Endothelial cell of umbilical vein (primary cell): Measurements from ENCODE around the gene FOXP1. TPM values are rescaled to one million over a fixed set of nuclear protein-coding genes. Genes with fewer than 3 reads are reported as not detected.

Source experiments
- BruUV-seq: library from RNA; stranded (reverse); fragments of 400-500 nt; replicated peaks from 2 replicates; lab custom pipeline; 2021; lab: Mats Ljungman, UMichigan
- CTCF ChIA-PET: fragments of 300-600, 350-600 bp; sonication (Branson Sonifier 250); formaldehyde crosslinking; loops from one replicate; lab custom pipeline; 2021; ENCODE audit warnings: antibody characterized with exemption, inconsistent platforms; lab: Charles Lee
- POLR2A ChIA-PET: fragments of 300-600, 350-600 bp; sonication (Branson Sonifier 250); formaldehyde crosslinking; loops from one replicate; lab custom pipeline; 2021; ENCODE audit warnings: antibody characterized with exemption, inconsistent platforms; lab: Charles Lee
- DNase-seq: peaks from one replicate; pipeline ENCODE4 v3.0.0-alpha.2; 2011; ENCODE audit warnings: low read depth, low spot score
- FAIRE-seq: peaks from 2 replicates; lab custom pipeline; 2011; peaks lifted over from hg19 to GRCh38; lab: Jason Lieb, UNC
- H2AFZ ChIP-seq: 2 replicates; pipeline ENCODE4 v1.6.0; 2012; ENCODE audit warnings: low read depth, low read length, control low read depth, inconsistent platforms
- H3K27ac ChIP-seq: 2 replicates; pipeline ENCODE4 v1.5.1; 2011; ENCODE audit warnings: low read depth, mild to moderate bottlenecking, control low read depth, low read length, moderate library complexity; ENCODE audit not compliant: insufficient read depth
- H3K27me3 ChIP-seq, 2 experiments: 2 replicates each; pipeline versions ENCODE4 v1.6.0 to v1.6.1; 2011; ENCODE audit warnings: low read length in 2 of 2, mixed read lengths in 1 of 2; ENCODE audit not compliant: control insufficient read depth in 2 of 2, insufficient read depth in 2 of 2
- H3K36me3 ChIP-seq, 2 experiments: 2 replicates in 1 of 2; 3 replicates in 1 of 2; pipeline ENCODE4 v1.5.1; 2011; ENCODE audit warnings: low read length in 2 of 2, mild to moderate bottlenecking in 1 of 2, moderate library complexity in 1 of 2; ENCODE audit not compliant: control insufficient read depth in 2 of 2, insufficient read depth in 2 of 2; ENCODE audit errors: extremely low read depth in 1 of 2
- H3K4me1 ChIP-seq: 3 replicates; pipeline ENCODE4 v1.5.1; 2011; ENCODE audit warnings: mild to moderate bottlenecking, low read length; ENCODE audit not compliant: control insufficient read depth, insufficient read depth; ENCODE audit errors: extremely low read depth
- H3K4me2 ChIP-seq: 2 replicates; pipeline ENCODE4 v1.6.1; 2011; ENCODE audit warnings: low read length, control low read depth, mixed read lengths; ENCODE audit not compliant: insufficient read depth
- H3K4me3 ChIP-seq, 3 experiments: fragments of 200-600 bp in 1 of 3; sonication (generic), shearing (Covaris generic) in 1 of 3; replicated peaks in 1 of 3; 2 replicates each; pipeline ENCODE4 v1.5.1; 2011 to 2016; ENCODE audit warnings: control low read depth in 3 of 3, low read length in 3 of 3, mild to moderate bottlenecking in 2 of 3, inconsistent platforms in 1 of 3, low read depth in 1 of 3, moderate library complexity in 1 of 3; ENCODE audit not compliant: insufficient read depth in 1 of 3
- H3K79me2 ChIP-seq: 2 replicates; pipeline ENCODE4 v1.6.0; 2012; ENCODE audit warnings: low read length, inconsistent platforms; ENCODE audit not compliant: control insufficient read depth, insufficient read depth
- H3K9ac ChIP-seq: replicated peaks from 2 replicates; pipeline ENCODE3; 2011; ENCODE audit warnings: low read length, control low read depth; ENCODE audit not compliant: insufficient read depth; ENCODE audit errors: extremely low read depth
- H3K9me1 ChIP-seq: replicated peaks from 3 replicates; pipeline ENCODE4 v1.6.0; 2011; ENCODE audit warnings: mild to moderate bottlenecking, low read length; ENCODE audit not compliant: control insufficient read depth, insufficient read depth; ENCODE audit errors: extremely low read depth
- H3K9me3 ChIP-seq: replicated peaks from 2 replicates; pipeline ENCODE4 v1.5.1; 2012; ENCODE audit warnings: low read length, inconsistent platforms; ENCODE audit not compliant: control insufficient read depth, insufficient read depth
- H4K20me1 ChIP-seq: replicated peaks from 2 replicates; pipeline ENCODE3; 2011; ENCODE audit warnings: mild to moderate bottlenecking, low read length; ENCODE audit not compliant: control insufficient read depth, insufficient read depth; ENCODE audit errors: extremely low read depth
- FOS ChIP-seq: IDR thresholded peaks from 2 replicates; pipeline ENCODE4 v1.6.1; 2011; ENCODE audit warnings: mild to moderate bottlenecking, low read length, moderate library complexity, borderline replicate concordance; ENCODE audit not compliant: insufficient read depth
- GATA2 ChIP-seq: IDR thresholded peaks from 2 replicates; pipeline ENCODE4 v1.7.0; 2011; ENCODE audit warnings: low read depth, mild to moderate bottlenecking, moderate library complexity, mixed read lengths, low read length; ENCODE audit not compliant: insufficient read length, insufficient read depth
- JUN ChIP-seq: IDR thresholded peaks from 2 replicates; pipeline ENCODE4 v1.6.1; 2011; ENCODE audit warnings: borderline replicate concordance, low read depth; ENCODE audit not compliant: insufficient read length, insufficient read depth
- MAX ChIP-seq: IDR thresholded peaks from 2 replicates; pipeline ENCODE4 v1.6.1; 2011; ENCODE audit not compliant: insufficient read depth, insufficient read length
- MYC ChIP-seq: IDR thresholded peaks from one replicate; pipeline ENCODE4 v1.6.1; 2011; ENCODE audit warnings: mild to moderate bottlenecking, low read depth, low read length
- POLR2AphosphoS5 ChIP-seq: IDR thresholded peaks from 2 replicates; pipeline ENCODE4 v1.6.1; 2012; ENCODE audit warnings: low read depth, mild to moderate bottlenecking, control low read depth, low read length, moderate library complexity; ENCODE audit not compliant: insufficient read depth
- dilution Hi-C: fragments of 300-500 bp; cut with MboI; formaldehyde crosslinking; loops from one replicate; pipeline ENCODE4 v1.15.0; 2019; ENCODE audit warnings: low sequenced_read_pairs; ENCODE audit not compliant: extremely low pct_ligation_motif_present
- intact Hi-C: fragments of 100-400 bp; cut with micrococcal nuclease; formaldehyde crosslinking; loops from one replicate; pipeline ENCODE4 v1.10.0; 2022
- polyA plus RNA-seq, 4 experiments: library from polyadenylated mRNA; depleted of rRNA in 3 of 4; stranded (reverse) in 3 of 4; unstranded in 1 of 4; fragments of >200 nt; gene quantifications; 2 replicates each; pipeline versions ENCODE4 v1.2.1 to v1.2.3, GENCODE V29; 2011 to 2012; ENCODE audit warnings: missing spikeins in 1 of 4
- total RNA-seq: library from RNA; stranded (reverse); gene quantifications from 2 replicates; pipeline ENCODE4 v1.2.3, GENCODE V29; 2021
- TF ChIP-seq, protein P1 (sequence below), 2 donors: IDR thresholded peaks; 1 replicate in 1 of 2; 2 replicates in 1 of 2; pipeline ENCODE4 v1.5.1; 2011; ENCODE audit warnings: low read length in 2 of 2, mild to moderate bottlenecking in 2 of 2, moderate library complexity in 2 of 2, control low read depth in 1 of 2, inconsistent platforms in 1 of 2, low read depth in 1 of 2; ENCODE audit not compliant: insufficient read depth in 1 of 2; ENCODE audit errors: extremely low read depth in 1 of 2

The FOXP1 gene
- total and polyA plus RNA-seq, 2 donors (not counting 3 experiments of a cell fraction or from before 2014, with no cell fraction given) = 41.0 to 107 TPM

- H3K27ac ChIP-seq = no peak overlapping the region
- no peak for FAIRE-seq
These were observed 70.0 kb downstream of the FOXP1 start for GRCh38 chr3:71513515-71513914.

GRCh38 chr3:71513081-71513480, 70.4 kb downstream of the FOXP1 start:
- H3K4me3 ChIP-seq = no peak overlapping the region
- H3K9me1 ChIP-seq = no peaks in the 10 kb centered on the region
- DNase-seq (no peak), FAIRE-seq (no peak)
- TF ChIP-seq GATA2 (no peak), POLR2AphosphoS5 (no peak), FOS (no peak), MAX (no peak), JUN (no peak)
- dilution Hi-C loops (no loop called here), intact Hi-C loops (loop anchor here (5.0 kb wide), 1 partner anchor 506 kb away; no protein-coding TSS in a partner anchor)
- POLR2A ChIA-PET = no interaction called here
- no TSS peak for BruUV-seq
- H3K27me3 ChIP-seq = no peaks in the 10 kb centered on the region
- CTCF ChIA-PET = no interaction called here
- no peak overlapping the region for H3K9ac ChIP-seq
- H3K9me3 ChIP-seq = no peaks in the 10 kb centered on the region
- H3K79me2 ChIP-seq = no peaks in the 10 kb centered on the region
- no peak overlapping the region for H2AFZ ChIP-seq
- H3K36me3 ChIP-seq = no peaks in the 10 kb centered on the region
- no peak overlapping the region for H3K27ac ChIP-seq
- H3K4me1 ChIP-seq = peaks cover 17% of the 10 kb centered on the region
- no peak overlapping the region for H3K4me2 ChIP-seq
- no peaks in the 10 kb centered on the region for H4K20me1 ChIP-seq

More at GRCh38 chr3:71513515-71513914, 70.0 kb downstream of the FOXP1 start:
- no peaks in the 10 kb centered on the region for H3K9me1 ChIP-seq
- dilution Hi-C loops = no loop called here
- no TSS peak for BruUV-seq
- H3K27me3 ChIP-seq = no peaks in the 10 kb centered on the region
- H3K4me3 ChIP-seq = no peak overlapping the region
- no peaks in the 10 kb centered on the region for H4K20me1 ChIP-seq
- no peak overlapping the region for H3K9ac ChIP-seq
- H3K4me1 ChIP-seq = peaks cover 17% of the 10 kb centered on the region
- ChIA-PET CTCF (no interaction called here), POLR2A (no interaction called here)
- TF ChIP-seq JUN = no peak
- no peak for TF ChIP-seq FOS
- TF ChIP-seq MYC = no peak
- no peak for TF ChIP-seq POLR2AphosphoS5
- TF ChIP-seq, protein P1, sequence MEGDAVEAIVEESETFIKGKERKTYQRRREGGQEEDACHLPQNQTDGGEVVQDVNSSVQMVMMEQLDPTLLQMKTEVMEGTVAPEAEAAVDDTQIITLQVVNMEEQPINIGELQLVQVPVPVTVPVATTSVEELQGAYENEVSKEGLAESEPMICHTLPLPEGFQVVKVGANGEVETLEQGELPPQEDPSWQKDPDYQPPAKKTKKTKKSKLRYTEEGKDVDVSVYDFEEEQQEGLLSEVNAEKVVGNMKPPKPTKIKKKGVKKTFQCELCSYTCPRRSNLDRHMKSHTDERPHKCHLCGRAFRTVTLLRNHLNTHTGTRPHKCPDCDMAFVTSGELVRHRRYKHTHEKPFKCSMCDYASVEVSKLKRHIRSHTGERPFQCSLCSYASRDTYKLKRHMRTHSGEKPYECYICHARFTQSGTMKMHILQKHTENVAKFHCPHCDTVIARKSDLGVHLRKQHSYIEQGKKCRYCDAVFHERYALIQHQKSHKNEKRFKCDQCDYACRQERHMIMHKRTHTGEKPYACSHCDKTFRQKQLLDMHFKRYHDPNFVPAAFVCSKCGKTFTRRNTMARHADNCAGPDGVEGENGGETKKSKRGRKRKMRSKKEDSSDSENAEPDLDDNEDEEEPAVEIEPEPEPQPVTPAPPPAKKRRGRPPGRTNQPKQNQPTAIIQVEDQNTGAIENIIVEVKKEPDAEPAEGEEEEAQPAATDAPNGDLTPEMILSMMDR (IDR thresholded peaks at IDR 0.05; ENCODE audit: extremely low read depth in 1 of 2, insufficient read depth in 1 of 2, low read depth in 1 of 2, low read length in 2 of 2) = no peak
- no peak for TF ChIP-seq GATA2
- H3K9me3 ChIP-seq = no peaks in the 10 kb centered on the region
- no peak overlapping the region for H2AFZ ChIP-seq
- no peaks in the 10 kb centered on the region for H3K79me2 ChIP-seq
- intact Hi-C loops = loop anchor here (5.0 kb wide), 1 partner anchor 506 kb away; no protein-coding TSS in a partner anchor
- H3K36me3 ChIP-seq = no peaks in the 10 kb centered on the region
- H3K4me2 ChIP-seq = no peak overlapping the region
- no peak for DNase-seq
